GM18951 (cell line): Measurements from ENCODE around the gene CDK6.

Experiments used
- POLR2A ChIP-seq: IDR thresholded peaks from 4 replicates; pipeline ENCODE4 v1.6.1; 2011; ENCODE audit warnings: mild to moderate bottlenecking; ENCODE audit not compliant: insufficient read length, insufficient read depth; ENCODE audit errors: extremely low read depth
- in situ Hi-C: fragments of 300-500 bp; cut with MboI; formaldehyde crosslinking; loops from one replicate; pipeline ENCODE4 v1.12.0; 2022; ENCODE audit warnings: low sequenced_read_pairs, mixed read lengths, inconsistent platforms; ENCODE audit not compliant: unreplicated experiment

Gene CDK6

DNA sequence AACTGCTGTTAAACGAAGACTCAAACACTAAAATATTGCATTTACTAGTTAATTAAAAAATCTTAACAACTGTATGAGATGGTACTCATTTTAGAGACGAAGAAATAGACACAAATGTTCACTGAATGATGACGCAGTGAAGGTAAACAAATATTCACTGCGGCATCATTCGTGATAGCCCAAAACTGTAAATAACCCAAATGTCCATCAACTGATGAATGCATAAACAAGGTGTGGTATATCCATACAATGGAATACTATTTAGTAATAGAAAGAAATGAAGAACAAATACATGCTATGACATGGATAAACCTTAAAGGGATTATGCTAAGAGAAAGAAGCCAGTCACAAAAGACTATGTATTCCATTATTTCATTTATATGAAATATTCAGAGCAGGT, 51.4 kb downstream of the CDK6 start:
- no peak for TF ChIP-seq POLR2A

GRCh38 chr7:92783260-92784201, 52.8 kb downstream of the CDK6 start:
- in situ Hi-C loops = no loop called here

More for the DNA sequence above, 51.4 kb downstream of the CDK6 start:
- in situ Hi-C loops = no loop called here

GRCh38 chr7:92782855-92783254, 53.5 kb downstream of the CDK6 start:
- in situ Hi-C loops = no loop called here
- no peak for TF ChIP-seq POLR2A

More at GRCh38 chr7:92783260-92784201, 52.8 kb downstream of the CDK6 start:
- no peak for TF ChIP-seq POLR2A

- in situ Hi-C loops = no loop called here
These were observed 54.1 kb downstream of the CDK6 start for GRCh38 chr7:92782236-92782635.

DNA sequence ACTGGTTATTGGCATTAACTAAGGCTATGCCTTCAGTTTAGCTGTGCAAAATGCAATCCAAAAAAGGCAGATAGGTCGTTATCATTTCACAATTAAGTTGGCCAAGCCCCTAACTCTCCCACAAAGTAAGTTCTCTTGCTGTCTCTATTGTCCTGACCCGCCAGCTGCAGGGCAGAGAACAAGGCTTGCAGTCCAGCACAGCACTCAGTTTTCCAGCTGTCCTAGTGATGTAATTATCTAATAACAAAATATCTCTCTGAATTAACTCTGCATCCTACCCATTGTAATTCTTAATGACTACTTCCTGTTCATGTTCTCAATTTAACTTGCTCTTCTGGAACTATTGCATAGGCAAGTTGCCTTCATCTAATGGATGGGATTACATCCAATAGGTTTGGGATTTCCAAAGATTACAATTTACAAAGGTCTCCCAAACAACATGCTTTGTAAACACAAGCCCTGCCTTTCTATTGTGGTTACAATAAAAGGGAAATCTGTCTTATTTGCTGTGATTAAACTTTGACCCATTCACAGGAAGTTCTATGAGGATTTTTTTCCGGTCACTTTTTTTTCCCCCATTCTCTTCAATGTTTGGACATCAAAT, 55.2 kb downstream of the CDK6 start:
- in situ Hi-C loops = no loop called here
- no peak for TF ChIP-seq POLR2A

More at GRCh38 chr7:92782236-92782635, 54.1 kb downstream of the CDK6 start:
- no peak for TF ChIP-seq POLR2A

GRCh38 chr7:92778972-92779371, 57.4 kb downstream of the CDK6 start:
- in situ Hi-C loops = no loop called here
- TF ChIP-seq POLR2A = no peak

GRCh38 chr7:92777993-92778392, 58.4 kb downstream of the CDK6 start:
- no peak for TF ChIP-seq POLR2A
- in situ Hi-C loops = no loop called here

DNA sequence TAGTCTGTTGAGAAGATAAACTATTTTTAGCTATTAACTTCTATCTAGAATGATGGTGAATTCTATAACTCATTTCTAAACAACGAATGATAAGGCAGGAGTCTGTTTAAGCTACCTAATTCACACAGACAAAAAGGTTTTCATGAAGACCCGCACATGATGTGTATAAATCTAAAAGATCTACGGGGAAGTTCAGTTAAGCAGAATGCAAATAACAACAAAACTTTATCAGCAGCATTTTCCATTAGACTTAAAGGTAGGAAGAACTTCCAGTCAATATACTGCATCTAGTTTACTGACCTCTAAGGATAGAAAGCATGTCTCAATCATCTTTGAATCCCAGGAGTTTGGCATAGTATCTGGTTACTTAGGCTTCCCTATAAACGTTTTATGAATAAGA, 62.6 kb downstream of the CDK6 start:
- TF ChIP-seq POLR2A = no peak
- in situ Hi-C loops = no loop called here

DNA sequence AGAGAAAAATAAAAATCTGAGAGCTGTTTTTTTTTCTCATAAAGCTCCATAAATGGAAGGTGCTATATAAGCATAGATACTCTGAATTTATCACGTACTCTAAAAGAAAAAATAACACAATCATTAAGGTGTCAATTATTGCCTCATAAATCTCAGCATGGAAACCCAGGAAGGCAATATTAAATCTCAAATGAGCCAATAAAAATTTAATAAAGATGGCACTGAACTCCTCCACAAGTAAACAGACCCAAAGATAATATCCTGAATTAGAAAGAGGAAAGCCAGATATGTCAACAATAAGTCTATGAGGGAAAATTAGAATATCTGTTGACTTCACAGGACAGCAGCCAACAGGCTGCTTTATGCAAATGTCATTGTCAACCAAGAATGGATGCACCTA, 66.5 kb downstream of the CDK6 start:
- in situ Hi-C loops = no loop called here
- no peak for TF ChIP-seq POLR2A

DNA sequence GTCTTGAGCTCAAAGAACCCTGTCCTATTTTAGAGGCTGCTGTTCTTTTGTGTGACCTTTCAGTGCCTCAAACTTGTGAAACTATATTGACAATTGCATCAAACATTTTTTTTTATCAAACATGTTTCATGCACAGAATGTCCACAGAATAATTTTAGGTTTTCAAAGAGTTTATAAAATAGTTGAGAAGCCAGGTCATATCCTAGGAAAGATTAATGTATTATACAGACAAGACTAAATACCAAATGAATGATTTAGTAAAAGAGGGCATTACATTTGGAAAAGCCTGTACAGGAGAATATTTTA, 67.0 kb downstream of the CDK6 start:
- in situ Hi-C loops = no loop called here
- TF ChIP-seq POLR2A = no peak

GRCh38 chr7:92768501-92769393, 67.6 kb downstream of the CDK6 start:
- in situ Hi-C loops = no loop called here

DNA sequence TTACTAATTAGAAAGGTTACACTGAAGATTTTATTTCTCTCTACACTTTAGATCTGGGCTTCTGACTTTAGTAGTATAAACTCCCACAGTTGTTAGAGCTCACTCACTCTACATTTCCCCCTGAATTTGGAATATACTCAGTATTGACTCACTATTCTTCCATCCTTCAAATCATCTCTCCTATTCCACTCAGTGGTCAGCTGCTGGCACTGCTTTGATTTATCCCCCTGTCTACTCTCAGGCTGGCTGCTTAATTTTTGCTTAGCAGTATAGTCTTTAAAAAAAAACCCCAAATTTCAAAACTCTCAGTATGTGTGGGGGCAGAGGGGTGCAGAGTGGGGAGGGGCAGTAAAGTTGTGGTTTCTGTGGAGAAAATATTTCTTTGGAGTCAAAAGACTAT, 68.9 kb downstream of the CDK6 start:
- in situ Hi-C loops = no loop called here
- no peak for TF ChIP-seq POLR2A

More at GRCh38 chr7:92768501-92769393, 67.6 kb downstream of the CDK6 start:
- TF ChIP-seq POLR2A = no peak

- in situ Hi-C loops = no loop called here
- no peak for TF ChIP-seq POLR2A
These were observed 69.8 kb downstream of the CDK6 start for GRCh38 chr7:92766461-92767003.
